ENCODE data around the gene TBCC.

DNA sequence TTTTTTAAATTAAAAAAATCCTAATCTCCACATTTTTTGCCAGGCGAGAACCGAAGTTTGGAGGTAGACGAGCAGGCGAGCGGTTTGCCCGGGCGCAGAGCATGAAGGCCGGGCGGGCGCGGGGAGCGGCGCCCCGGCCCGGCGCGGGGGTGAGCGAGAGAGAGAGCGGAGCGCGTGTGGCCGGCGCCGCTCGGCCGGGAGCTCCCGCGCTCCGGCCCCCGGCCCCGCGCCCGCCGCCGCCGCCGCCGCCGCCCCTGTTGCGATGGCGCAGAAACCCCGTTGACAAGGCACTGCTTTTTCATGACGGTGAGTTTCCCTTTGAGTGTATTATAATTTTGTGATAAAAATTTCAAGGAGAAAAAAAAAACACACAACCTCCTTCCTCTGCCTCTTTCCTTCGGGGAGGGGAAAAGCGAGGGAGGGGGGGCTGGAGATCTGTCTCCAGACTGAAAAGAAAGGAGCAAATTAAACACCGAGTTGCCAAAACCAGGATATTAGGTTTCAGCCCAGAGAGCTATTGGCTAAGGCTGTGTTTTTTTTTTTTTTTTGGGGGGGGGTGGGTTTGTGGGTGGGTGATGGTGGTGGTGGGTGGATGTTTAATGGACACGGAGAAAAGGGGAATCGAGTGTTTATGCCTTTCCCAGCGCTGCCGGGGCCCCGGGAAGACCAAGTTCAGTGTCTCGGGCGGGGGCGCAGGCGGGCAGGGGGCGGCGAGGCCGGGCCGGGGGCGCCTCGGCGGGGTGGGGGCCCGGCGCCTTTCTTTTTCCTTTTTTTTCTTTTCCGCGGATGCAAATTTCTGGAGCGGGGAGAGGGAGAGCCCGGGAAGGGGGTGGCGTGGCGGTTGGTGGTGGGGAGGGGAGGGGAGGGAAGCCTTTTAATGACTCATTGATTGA is 36.1 kb upstream of the TBCC start, which contains the start of gene BICRAL:
- TF ChIP-seq, protein P1, sequence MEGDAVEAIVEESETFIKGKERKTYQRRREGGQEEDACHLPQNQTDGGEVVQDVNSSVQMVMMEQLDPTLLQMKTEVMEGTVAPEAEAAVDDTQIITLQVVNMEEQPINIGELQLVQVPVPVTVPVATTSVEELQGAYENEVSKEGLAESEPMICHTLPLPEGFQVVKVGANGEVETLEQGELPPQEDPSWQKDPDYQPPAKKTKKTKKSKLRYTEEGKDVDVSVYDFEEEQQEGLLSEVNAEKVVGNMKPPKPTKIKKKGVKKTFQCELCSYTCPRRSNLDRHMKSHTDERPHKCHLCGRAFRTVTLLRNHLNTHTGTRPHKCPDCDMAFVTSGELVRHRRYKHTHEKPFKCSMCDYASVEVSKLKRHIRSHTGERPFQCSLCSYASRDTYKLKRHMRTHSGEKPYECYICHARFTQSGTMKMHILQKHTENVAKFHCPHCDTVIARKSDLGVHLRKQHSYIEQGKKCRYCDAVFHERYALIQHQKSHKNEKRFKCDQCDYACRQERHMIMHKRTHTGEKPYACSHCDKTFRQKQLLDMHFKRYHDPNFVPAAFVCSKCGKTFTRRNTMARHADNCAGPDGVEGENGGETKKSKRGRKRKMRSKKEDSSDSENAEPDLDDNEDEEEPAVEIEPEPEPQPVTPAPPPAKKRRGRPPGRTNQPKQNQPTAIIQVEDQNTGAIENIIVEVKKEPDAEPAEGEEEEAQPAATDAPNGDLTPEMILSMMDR (IDR thresholded peaks at IDR 0.05) = no peak
- TF ChIP-seq POLR2A (IDR thresholded peaks at IDR 0.05) (no peak), POLR2AphosphoS5 (IDR thresholded peaks at IDR 0.05) (peak; percentile 10 to 48 (median 30)), EP300 (IDR thresholded peaks at IDR 0.05) (no peak)

Measured in sigmoid colon (tissue), 4 donors.